HepG2 (cell line): Measurements from ENCODE around the gene SUN1. TPM values are rescaled to one million over a fixed set of nuclear protein-coding genes. Genes with fewer than 3 reads are reported as not detected.

Source experiments
- ATAC-seq: fragments of 200-7000 bp; cut with Tn5 transposase; 3 replicates; pipeline ENCODE4 v1.9.1; 2020; ENCODE audit warnings: mild to moderate bottlenecking, moderate library complexity
- BruUV-seq: library from RNA; stranded (reverse); fragments of 400-500 nt; replicated peaks from 2 replicates; lab custom pipeline; 2021; lab: Mats Ljungman, UMichigan
- CTCF ChIA-PET: fragments of 300-600 bp; formaldehyde crosslinking; extraction: SDS; loops from one replicate; lab custom pipeline; 2021; ENCODE audit warnings: low total read pairs, inconsistent platforms, low intra/inter-chr PET ratio; lab: Yijun Ruan, JAX
- POLR2A ChIA-PET: fragments of 350-600 bp; sonication (Branson Sonifier 250); formaldehyde crosslinking; loops from one replicate; lab custom pipeline; 2020; ENCODE audit warnings: antibody characterized with exemption, inconsistent platforms; lab: Yijun Ruan, JAX
- DNase-seq: peaks from one replicate; pipeline ENCODE4 v3.0.0-alpha.2; 2015; ENCODE audit warnings: low spot score
- FAIRE-seq: peaks from 3 replicates; lab custom pipeline; 2011; peaks lifted over from hg19 to GRCh38; lab: Jason Lieb, UNC
- H2AFZ ChIP-seq: one replicate; pipeline ENCODE4 v1.6.1; 2011; ENCODE audit warnings: low read length, inconsistent platforms
- H3K27ac ChIP-seq: fragments of 300-600 bp; 3 replicates; pipeline ENCODE4 v1.8.0; 2011; ENCODE audit warnings: mixed run types, mild to moderate bottlenecking, mixed read lengths, low read length, inconsistent platforms; ENCODE audit not compliant: insufficient read depth; ENCODE audit errors: extremely low read length
- H3K27me3 ChIP-seq, 2 experiments: fragments of 200-600 bp in 1 of 2; 2 replicates in 1 of 2; 3 replicates in 1 of 2; pipeline versions ENCODE4 v1.6.0 to v1.8.0; 2011; ENCODE audit warnings: low read length in 2 of 2, mild to moderate bottlenecking in 2 of 2, moderate library complexity in 2 of 2, inconsistent platforms in 1 of 2; ENCODE audit not compliant: insufficient read depth in 2 of 2, control insufficient read depth in 1 of 2
- H3K36me3 ChIP-seq, 2 experiments: fragments of 200-600 bp in 1 of 2; replicated peaks in 1 of 2; 2 replicates in 1 of 2; 3 replicates in 1 of 2; pipeline versions ENCODE4 v1.5.1 to v1.8.0; 2011; ENCODE audit warnings: low read length in 2 of 2, inconsistent platforms in 1 of 2; ENCODE audit not compliant: insufficient read depth in 2 of 2, control insufficient read depth in 1 of 2
- H3K4me1 ChIP-seq: 2 replicates; pipeline ENCODE4 v1.5.1; 2012; ENCODE audit warnings: low read length, inconsistent platforms; ENCODE audit not compliant: insufficient read depth
- H3K4me2 ChIP-seq: 2 replicates; pipeline ENCODE4 v1.6.0; 2011; ENCODE audit warnings: low read depth, low read length, inconsistent platforms
- H3K4me3 ChIP-seq, 3 experiments: fragments of 200-600 bp in 1 of 3; sonication (generic), shearing (Covaris generic) in 1 of 3; replicated peaks in 1 of 3; 2 replicates each; pipeline ENCODE4 v1.5.1; 2011 to 2016; ENCODE audit warnings: low read length in 3 of 3, inconsistent platforms in 2 of 3, low read depth in 2 of 3, mild to moderate bottlenecking in 2 of 3, control low read depth in 1 of 3, mixed read lengths in 1 of 3; ENCODE audit not compliant: insufficient read depth in 1 of 3
- H3K79me2 ChIP-seq: one replicate; pipeline ENCODE4 v1.6.1; 2011; ENCODE audit warnings: low read length, inconsistent platforms; ENCODE audit not compliant: insufficient read depth
- H3K9ac ChIP-seq: 2 replicates; pipeline ENCODE4 v1.6.0; 2011; ENCODE audit warnings: mild to moderate bottlenecking, low read depth, low read length, inconsistent platforms; ENCODE audit not compliant: insufficient read depth
- H3K9me3 ChIP-seq: 2 replicates; pipeline ENCODE4 v1.5.1; 2012; ENCODE audit warnings: mild to moderate bottlenecking, low read length
- H4K20me1 ChIP-seq: 2 replicates; pipeline ENCODE4 v1.6.0; 2011; ENCODE audit warnings: inconsistent platforms, mild to moderate bottlenecking, low read length, moderate library complexity; ENCODE audit not compliant: insufficient read depth
- CHCHD3 ChIP-seq: sonication (generic); formaldehyde crosslinking; IDR thresholded peaks from 2 replicates; pipeline ENCODE4 v1.8.0; 2022; ENCODE audit warnings: mild to moderate bottlenecking, missing genetic modification reagents, moderate library complexity
- ELF3 ChIP-seq: IDR thresholded peaks from 2 replicates; pipeline ENCODE4 v1.6.1; 2016; ENCODE audit warnings: missing genetic modification reagents, missing compliant biosample characterization
- FLYWCH1 ChIP-seq: sonication (generic); formaldehyde crosslinking; IDR thresholded peaks from 2 replicates; pipeline ENCODE4 v1.8.1; 2023; ENCODE audit warnings: mild to moderate bottlenecking, missing genetic modification reagents
- GABPB1 ChIP-seq: IDR thresholded peaks from 2 replicates; pipeline ENCODE4 v1.6.1; 2016; ENCODE audit warnings: mild to moderate bottlenecking, missing genetic modification reagents, moderate library complexity, missing compliant biosample characterization
- HOXA3 ChIP-seq: sonication (generic); formaldehyde crosslinking; IDR thresholded peaks from 2 replicates; pipeline ENCODE4 v1.5.0; 2020; ENCODE audit warnings: missing genetic modification reagents
- HOXA7 ChIP-seq: sonication (generic); formaldehyde crosslinking; IDR thresholded peaks from 2 replicates; pipeline ENCODE4 v1.8.1; 2022; ENCODE audit warnings: mild to moderate bottlenecking, missing genetic modification reagents, moderate library complexity
- IRF9 ChIP-seq: sonication (generic); formaldehyde crosslinking; IDR thresholded peaks from 2 replicates; pipeline ENCODE4 v1.8.0; 2022; ENCODE audit warnings: missing genetic modification reagents, mild to moderate bottlenecking, borderline replicate concordance
- MBNL3 ChIP-seq: fragments of 250-450 bp; sonication (Bioruptor Pico); conservative IDR thresholded peaks from 2 replicates; pipeline ENCODE4 v1.8.0; 2022; ENCODE audit warnings: mild to moderate bottlenecking, inconsistent platforms
- SRSF9 ChIP-seq: fragments of 200-400 bp; formaldehyde crosslinking; IDR thresholded peaks from 2 replicates; pipeline ENCODE4 v1.6.1; 2018; ENCODE audit warnings: borderline replicate concordance, mild to moderate bottlenecking, low read depth, low read length; ENCODE audit not compliant: insufficient read depth, poor library complexity, severe bottlenecking
- THAP9 ChIP-seq: sonication (generic); formaldehyde crosslinking; IDR thresholded peaks from 2 replicates; pipeline ENCODE4; 2020; ENCODE audit warnings: missing genetic modification reagents, mild to moderate bottlenecking, borderline replicate concordance
- ZKSCAN1 ChIP-seq: fragments of 150-350 bp; IDR thresholded peaks from 2 replicates; pipeline ENCODE4 v1.6.1; 2014; ENCODE audit warnings: low read length
- ZNF326 ChIP-seq: sonication (generic); formaldehyde crosslinking; IDR thresholded peaks from 2 replicates; pipeline ENCODE4 v1.4.0; 2020; ENCODE audit warnings: missing genetic modification reagents, borderline replicate concordance
- ZNF362 ChIP-seq: sonication (generic); formaldehyde crosslinking; IDR thresholded peaks from 2 replicates; pipeline ENCODE4 v1.4.0; 2020; ENCODE audit warnings: missing genetic modification reagents, mild to moderate bottlenecking, borderline replicate concordance
- ZNF614 ChIP-seq: IDR thresholded peaks from 2 replicates; pipeline ENCODE4 v1.6.1; 2018; ENCODE audit warnings: missing biosample characterization, missing genetic modification reagents, inconsistent platforms, borderline replicate concordance
- ZNF644 ChIP-seq: IDR thresholded peaks from 2 replicates; pipeline ENCODE4 v1.6.1; 2016; ENCODE audit warnings: low read depth
- ZNF674 ChIP-seq: sonication (generic); formaldehyde crosslinking; IDR thresholded peaks from 2 replicates; pipeline ENCODE4 v1.5.0; 2020; ENCODE audit warnings: low read depth, mild to moderate bottlenecking, missing genetic modification reagents
- WGBS: methylation state at CpG from one replicate; pipeline ENCODE4 v1.1.6; 2017; ENCODE audit warnings: low lambda C conversion rate; 5-methylcytosine and 5-hydroxymethylcytosine counted together
- in situ Hi-C: cut with HindIII; loops from 2 replicates; pipeline ENCODE4 v1.10.0; 2017; ENCODE audit warnings: low pct_unique_long_range_greater_than_20kb; ENCODE audit not compliant: extremely low pct_ligation_motif_present
- intact Hi-C: fragments of 100-400 bp; cut with micrococcal nuclease; formaldehyde crosslinking; loops from one replicate; pipeline ENCODE4 v1.10.0; 2022; ENCODE audit not compliant: unreplicated experiment
- polyA plus RNA-seq, 8 experiments: library from polyadenylated mRNA; depleted of rRNA in 3 of 8; stranded (reverse) in 7 of 8; unstranded in 1 of 8; fragments of >200 nt; fragmentation: Illumina TruSeq in 4 of 8; extraction: Trizol in 4 of 8; gene quantifications; 2 replicates each; pipeline versions ENCODE4 v1.2.1 to v1.2.3, GENCODE V29; 2011 to 2016; ENCODE audit warnings: low read depth in 4 of 8, missing spikeins in 1 of 8, mixed read lengths in 1 of 8; ENCODE audit not compliant: insufficient read depth in 1 of 8
- total RNA-seq, 5 experiments: library from RNA; depleted of rRNA; stranded (reverse); fragments of >200 nt; fragmentation: Illumina TruSeq; extraction: Trizol; gene quantifications; 2 replicates each; pipeline ENCODE4 v1.2.3, GENCODE V29; 2016; ENCODE audit warnings: low read depth in 1 of 5

Gene SUN1
- total and polyA plus RNA-seq, 2 of the 13 experiments (the other 11 are each of a cell fraction or from before 2014, with no cell fraction given): 47.0 to 126 TPM

GRCh38 chr7:914521-915194 lies 82.4 kb downstream of the SUN1 start (continued):
- TF ChIP-seq ZNF644 (CRISPR knock-in tag) (no peak), SRSF9 (no peak), ZKSCAN1 (no peak), GABPB1 (CRISPR knock-in tag) (no peak), ZNF614 (CRISPR knock-in tag) (no peak), THAP9 (CRISPR knock-in tag) (no peak)

GRCh38 chr7:915291-916218 lies 83.3 kb downstream of the SUN1 start:
- no peaks in the 10 kb centered on the region for H3K9me3 ChIP-seq
- ATAC-seq (peak; percentile 23; the same call in 2 of the 3 replicates), FAIRE-seq (no peak), DNase-seq (no peak)
- intact Hi-C loops: no loop called here
- H3K36me3 ChIP-seq: no peaks in the 10 kb centered on the region
- H3K4me1 ChIP-seq: peaks cover 8% of the 10 kb centered on the region; the same call in 1 of the 2 replicates
- WGBS: 94% methylated on average over 32 of the region's 43 CpGs
- H2AFZ ChIP-seq: no peak overlapping the region
- CTCF ChIA-PET: no interaction called here
- H3K27ac ChIP-seq: no peak overlapping the region
- no peaks in the 10 kb centered on the region for H4K20me1 ChIP-seq
- no peak overlapping the region for H3K4me3 ChIP-seq
- H3K79me2 ChIP-seq: no peaks in the 10 kb centered on the region
- in situ Hi-C loops: no loop called here
- no peak overlapping the region for H3K4me2 ChIP-seq
- no peaks in the 10 kb centered on the region for H3K27me3 ChIP-seq
- POLR2A ChIA-PET: no interaction called here
- no peak overlapping the region for H3K9ac ChIP-seq
- BruUV-seq: no TSS peak
- TF ChIP-seq FLYWCH1 (CRISPR knock-in tag) (no peak), ZNF362 (CRISPR knock-in tag) (no peak), MBNL3 (no peak), ZNF674 (CRISPR knock-in tag) (no peak), CHCHD3 (CRISPR knock-in tag) (no peak), ZNF326 (no peak), HOXA7 (no peak), IRF9 (no peak), ELF3 (no peak), HOXA3 (CRISPR knock-in tag) (no peak)
